A673 (cell line): ENCODE data around the gene AP4E1. TPM values are rescaled to one million over a fixed set of nuclear protein-coding genes. Genes with fewer than 3 reads are reported as not detected.

Experiments
- BruUV-seq: library from RNA; stranded (reverse); fragments of 400-500 nt; replicated peaks from 2 replicates; lab custom pipeline; 2021; lab: Mats Ljungman, UMichigan
- CTCF ChIA-PET: fragments of 300-600 bp; sonication (Branson Sonifier 250); formaldehyde crosslinking; loops from one replicate; lab custom pipeline; 2022; ENCODE audit warnings: antibody characterized with exemption; lab: Charles Lee
- POLR2A ChIA-PET: fragments of 300-600 bp; sonication (Branson Sonifier 250); formaldehyde crosslinking; loops from one replicate; lab custom pipeline; 2022; ENCODE audit warnings: antibody characterized with exemption; ENCODE audit not compliant: low non-redundant PET; lab: Charles Lee
- DNase-seq: peaks from one replicate; pipeline ENCODE4 v3.0.0-alpha.2; 2015; ENCODE audit warnings: low spot score
- H3K27ac ChIP-seq: fragments of 200-600 bp; sonication (generic); 2 replicates; pipeline ENCODE4 v1.5.1; 2016; ENCODE audit warnings: mixed run types, low read depth, mild to moderate bottlenecking, mixed read lengths, antibody characterized with exemption, low read length; ENCODE audit not compliant: poor library complexity, severe bottlenecking
- H3K27me3 ChIP-seq: fragments of 200-600 bp; sonication (generic); replicated peaks from 2 replicates; pipeline ENCODE4 v1.6.1; 2017; ENCODE audit warnings: mixed run types, low read depth, mild to moderate bottlenecking, mixed read lengths, antibody characterized with exemption, low read length; ENCODE audit not compliant: insufficient read depth, poor library complexity
- H3K36me3 ChIP-seq: fragments of 200-600 bp; sonication (generic); 2 replicates; pipeline ENCODE4 v1.6.1; 2016; ENCODE audit warnings: mixed run types, mild to moderate bottlenecking, mixed read lengths, antibody characterized with exemption, low read length; ENCODE audit not compliant: insufficient read depth, poor library complexity, severe bottlenecking
- H3K4me1 ChIP-seq: fragments of 200-600 bp; sonication (generic); 2 replicates; pipeline ENCODE4 v1.6.1; 2017; ENCODE audit warnings: mixed run types, mild to moderate bottlenecking, mixed read lengths, antibody characterized with exemption, low read length; ENCODE audit not compliant: insufficient read depth, poor library complexity, severe bottlenecking
- H3K4me3 ChIP-seq: fragments of 200-600 bp; sonication (generic); 2 replicates; pipeline ENCODE4 v1.5.1; 2016; ENCODE audit warnings: low read depth, mixed run types, mild to moderate bottlenecking, mixed read lengths, low read length; ENCODE audit not compliant: poor library complexity, severe bottlenecking
- H3K9me3 ChIP-seq: fragments of 200-600 bp; sonication (generic); 2 replicates; pipeline ENCODE4 v1.6.1; 2016; ENCODE audit warnings: mixed run types, low read depth, mild to moderate bottlenecking, mixed read lengths, antibody characterized with exemption, low read length; ENCODE audit not compliant: poor library complexity, severe bottlenecking
- EZH2 ChIP-seq: fragments of 200-600 bp; sonication (generic); IDR thresholded peaks from 2 replicates; pipeline ENCODE4 v1.6.1; 2017; ENCODE audit warnings: borderline replicate concordance, low read depth, mild to moderate bottlenecking, mixed read lengths, antibody characterized with exemption, low read length; ENCODE audit not compliant: poor library complexity, severe bottlenecking
- intact Hi-C: fragments of 100-400 bp; cut with micrococcal nuclease; formaldehyde crosslinking; loops from one replicate; pipeline ENCODE4 v1.10.0; 2022; ENCODE audit not compliant: unreplicated experiment
- total RNA-seq: library from RNA; stranded (reverse); gene quantifications from 2 replicates; pipeline ENCODE4 v1.2.3, GENCODE V29; 2021
- TF ChIP-seq, protein P1 (sequence below): fragments of 300-800, 200-600 bp; sonication (generic); conservative IDR thresholded peaks from 2 replicates; pipeline ENCODE4 v1.5.1; 2017; ENCODE audit warnings: low read depth, mild to moderate bottlenecking, antibody characterized with exemption, low read length, moderate library complexity, mixed read lengths

Gene AP4E1
- total RNA-seq, 1 experiment from 2014 or later: 13.9 TPM

- Histone ChIP-seq H3K27me3 (no peaks in the 10 kb centered on the region), H3K4me3 (no peak overlapping the region), H3K4me1 (peaks cover 19% of the 10 kb centered on the region), H3K9me3 (no peaks in the 10 kb centered on the region), H3K36me3 (no peaks in the 10 kb centered on the region), H3K27ac (peak overlapping the region; percentile 94)
- intact Hi-C loops: no loop called here
- BruUV-seq: no TSS peak
- no peak for TF ChIP-seq EZH2
- TF ChIP-seq, protein P1, sequence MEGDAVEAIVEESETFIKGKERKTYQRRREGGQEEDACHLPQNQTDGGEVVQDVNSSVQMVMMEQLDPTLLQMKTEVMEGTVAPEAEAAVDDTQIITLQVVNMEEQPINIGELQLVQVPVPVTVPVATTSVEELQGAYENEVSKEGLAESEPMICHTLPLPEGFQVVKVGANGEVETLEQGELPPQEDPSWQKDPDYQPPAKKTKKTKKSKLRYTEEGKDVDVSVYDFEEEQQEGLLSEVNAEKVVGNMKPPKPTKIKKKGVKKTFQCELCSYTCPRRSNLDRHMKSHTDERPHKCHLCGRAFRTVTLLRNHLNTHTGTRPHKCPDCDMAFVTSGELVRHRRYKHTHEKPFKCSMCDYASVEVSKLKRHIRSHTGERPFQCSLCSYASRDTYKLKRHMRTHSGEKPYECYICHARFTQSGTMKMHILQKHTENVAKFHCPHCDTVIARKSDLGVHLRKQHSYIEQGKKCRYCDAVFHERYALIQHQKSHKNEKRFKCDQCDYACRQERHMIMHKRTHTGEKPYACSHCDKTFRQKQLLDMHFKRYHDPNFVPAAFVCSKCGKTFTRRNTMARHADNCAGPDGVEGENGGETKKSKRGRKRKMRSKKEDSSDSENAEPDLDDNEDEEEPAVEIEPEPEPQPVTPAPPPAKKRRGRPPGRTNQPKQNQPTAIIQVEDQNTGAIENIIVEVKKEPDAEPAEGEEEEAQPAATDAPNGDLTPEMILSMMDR: no peak
- ChIA-PET CTCF (no interaction called here), POLR2A (interaction anchor here (0.6 to 0.7 kb wide), 2 partner anchors 17 to 308 kb away, joined by 5 read pairs; no protein-coding TSS in a partner anchor)
- no peak for DNase-seq
Observed at GRCh38 chr15:50880206-50880605, 28.3 kb upstream of the AP4E1 start.

DNA sequence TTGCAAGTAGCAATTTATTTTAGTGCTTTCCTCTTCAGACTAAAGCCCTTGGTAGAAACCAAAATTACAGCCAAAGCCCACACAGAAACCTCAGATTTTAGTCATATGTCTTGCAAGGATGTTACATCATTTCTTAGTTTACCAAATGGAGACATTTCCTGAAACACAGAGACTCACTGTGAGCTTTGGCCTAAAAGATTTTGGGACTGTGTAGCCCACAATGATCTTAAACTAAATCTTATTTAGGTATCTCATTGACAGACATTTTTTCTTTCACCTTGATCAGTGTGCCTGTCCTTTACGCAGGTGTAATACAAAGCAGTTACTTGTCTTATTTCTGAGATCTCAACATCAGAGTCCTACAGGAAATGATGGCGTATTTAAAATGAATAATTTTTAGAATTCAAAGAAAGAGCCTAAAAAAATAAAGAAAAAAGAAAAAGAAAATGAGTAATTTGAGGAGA lies 27.8 kb upstream of the AP4E1 start:
- peak overlapping the region; percentile 94 for H3K27ac ChIP-seq
- peaks cover 19% of the 10 kb centered on the region for H3K4me1 ChIP-seq
- BruUV-seq: no TSS peak
- H3K36me3 ChIP-seq: no peaks in the 10 kb centered on the region
- POLR2A ChIA-PET: interaction anchor here (0.7 kb wide), 1 partner anchor 17 kb away, joined by 5 read pairs; no protein-coding TSS in a partner anchor
- CTCF ChIA-PET: no interaction called here
- no peaks in the 10 kb centered on the region for H3K9me3 ChIP-seq
- DNase-seq: peak; percentile 59
- no peak overlapping the region for H3K4me3 ChIP-seq
- no peaks in the 10 kb centered on the region for H3K27me3 ChIP-seq
- TF ChIP-seq EZH2: no peak
- TF ChIP-seq, protein P1: no peak
- intact Hi-C loops: no loop called here

- no TSS peak for BruUV-seq
- POLR2A ChIA-PET: no interaction called here
- peaks cover 19% of the 10 kb centered on the region for H3K4me1 ChIP-seq
- intact Hi-C loops: no loop called here
- no peak for DNase-seq
- H3K4me3 ChIP-seq: no peak overlapping the region
- CTCF ChIA-PET: no interaction called here
- H3K9me3 ChIP-seq: no peaks in the 10 kb centered on the region
- TF ChIP-seq EZH2: no peak
- TF ChIP-seq, protein P1: no peak
- H3K27ac ChIP-seq: peak overlapping the region; percentile 94
- H3K27me3 ChIP-seq: no peaks in the 10 kb centered on the region
- H3K36me3 ChIP-seq: no peaks in the 10 kb centered on the region
Observed at GRCh38 chr15:50881121-50882048, 27.1 kb upstream of the AP4E1 start.
